Liver (tissue), 3 donors: ENCODE results near the gene PET100.

ENCODE experiments used
- CTCF ChIP-seq: fragments of 150-350 bp; IDR thresholded peaks from 2 replicates; pipeline ENCODE4 v1.5.1; 2017; ENCODE audit warnings: improper control_type of control experiment, low read depth, low read length; ENCODE audit not compliant: missing input control
- RAD21 ChIP-seq, 2 donors: IDR thresholded peaks; 2 replicates each; pipeline ENCODE4 v1.6.1; 2016; ENCODE audit warnings: antibody characterized with exemption in 2 of 2, mild to moderate bottlenecking in 2 of 2
- SP1 ChIP-seq: IDR thresholded peaks from 2 replicates; pipeline ENCODE4 v1.6.1; 2018; ENCODE audit warnings: antibody characterized with exemption, mild to moderate bottlenecking
- TAF1 ChIP-seq: conservative IDR thresholded peaks from 2 replicates; pipeline ENCODE4 v1.6.1; 2016; ENCODE audit warnings: antibody characterized with exemption, mild to moderate bottlenecking
- donor health status: healthy.
- donor health status: healthy.

GRCh38 chr19:7641290-7642276, 12.0 kb downstream of the PET100 start:
- TF ChIP-seq CTCF (no peak), TAF1 (no peak), RAD21 (IDR thresholded peaks at IDR 0.05) (no peak), SP1 (no peak)
